GM12875 (cell line): ENCODE measurements around the gene MEG3.

Experiments
- H3K4me3 ChIP-seq: one replicate; pipeline ENCODE4 v1.5.1; 2011; ENCODE audit warnings: low read depth, low read length, control low read depth
- TF ChIP-seq, protein P1 (sequence below): IDR thresholded peaks from 2 replicates; pipeline ENCODE4 v1.5.1; 2011; ENCODE audit warnings: low read depth, mild to moderate bottlenecking, control low read depth, inconsistent platforms, low read length, moderate library complexity, borderline replicate concordance; ENCODE audit not compliant: insufficient read depth

MEG3 gene

DNA sequence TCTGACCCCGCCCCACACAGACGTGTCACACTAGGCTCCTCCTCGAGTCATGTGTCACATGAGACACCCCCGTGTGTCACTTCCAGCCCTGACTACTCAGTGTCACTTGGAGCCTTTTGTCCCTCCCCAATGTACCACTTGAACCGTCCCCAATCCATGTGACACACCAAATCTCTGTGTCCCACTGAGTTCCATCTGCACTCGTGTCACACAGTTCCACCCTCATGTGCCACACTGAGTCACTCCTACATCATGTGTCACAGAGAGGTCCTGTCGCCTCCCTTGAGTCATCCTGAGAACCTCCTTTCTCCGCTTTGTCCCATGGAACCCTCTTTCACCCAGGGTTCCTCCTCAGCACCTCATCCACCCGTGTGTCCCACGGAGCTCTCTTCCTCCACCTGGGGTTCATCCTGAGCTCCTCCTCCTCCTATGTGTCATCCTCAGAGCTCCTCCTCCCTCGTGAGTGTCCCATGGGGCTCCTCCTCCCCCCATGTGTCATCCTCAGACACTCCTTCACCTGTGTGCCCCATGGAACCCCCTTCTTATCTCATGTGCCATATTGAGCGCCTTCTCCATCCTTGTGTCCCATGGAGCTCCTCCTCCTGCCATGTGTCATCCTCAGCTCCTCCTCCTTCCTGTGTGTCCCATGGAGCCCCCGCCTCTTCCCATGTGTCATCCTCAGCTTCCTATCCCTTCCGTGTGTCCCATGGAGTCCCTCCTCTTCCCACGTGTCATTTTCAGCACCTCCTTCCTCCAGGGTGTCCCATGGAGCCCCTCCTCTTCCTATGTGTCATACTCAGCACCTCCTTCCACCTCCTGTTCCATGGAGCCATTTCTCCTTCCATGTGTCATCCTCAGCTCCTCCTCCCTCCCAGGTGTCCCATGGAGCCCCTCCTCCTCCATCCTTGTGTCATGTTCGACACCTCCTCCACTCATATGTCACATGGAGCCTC is 45.6 kb downstream of the MEG3 start:
- TF ChIP-seq, protein P1, sequence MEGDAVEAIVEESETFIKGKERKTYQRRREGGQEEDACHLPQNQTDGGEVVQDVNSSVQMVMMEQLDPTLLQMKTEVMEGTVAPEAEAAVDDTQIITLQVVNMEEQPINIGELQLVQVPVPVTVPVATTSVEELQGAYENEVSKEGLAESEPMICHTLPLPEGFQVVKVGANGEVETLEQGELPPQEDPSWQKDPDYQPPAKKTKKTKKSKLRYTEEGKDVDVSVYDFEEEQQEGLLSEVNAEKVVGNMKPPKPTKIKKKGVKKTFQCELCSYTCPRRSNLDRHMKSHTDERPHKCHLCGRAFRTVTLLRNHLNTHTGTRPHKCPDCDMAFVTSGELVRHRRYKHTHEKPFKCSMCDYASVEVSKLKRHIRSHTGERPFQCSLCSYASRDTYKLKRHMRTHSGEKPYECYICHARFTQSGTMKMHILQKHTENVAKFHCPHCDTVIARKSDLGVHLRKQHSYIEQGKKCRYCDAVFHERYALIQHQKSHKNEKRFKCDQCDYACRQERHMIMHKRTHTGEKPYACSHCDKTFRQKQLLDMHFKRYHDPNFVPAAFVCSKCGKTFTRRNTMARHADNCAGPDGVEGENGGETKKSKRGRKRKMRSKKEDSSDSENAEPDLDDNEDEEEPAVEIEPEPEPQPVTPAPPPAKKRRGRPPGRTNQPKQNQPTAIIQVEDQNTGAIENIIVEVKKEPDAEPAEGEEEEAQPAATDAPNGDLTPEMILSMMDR: no peak
- H3K4me3 ChIP-seq: no peak overlapping the region

DNA sequence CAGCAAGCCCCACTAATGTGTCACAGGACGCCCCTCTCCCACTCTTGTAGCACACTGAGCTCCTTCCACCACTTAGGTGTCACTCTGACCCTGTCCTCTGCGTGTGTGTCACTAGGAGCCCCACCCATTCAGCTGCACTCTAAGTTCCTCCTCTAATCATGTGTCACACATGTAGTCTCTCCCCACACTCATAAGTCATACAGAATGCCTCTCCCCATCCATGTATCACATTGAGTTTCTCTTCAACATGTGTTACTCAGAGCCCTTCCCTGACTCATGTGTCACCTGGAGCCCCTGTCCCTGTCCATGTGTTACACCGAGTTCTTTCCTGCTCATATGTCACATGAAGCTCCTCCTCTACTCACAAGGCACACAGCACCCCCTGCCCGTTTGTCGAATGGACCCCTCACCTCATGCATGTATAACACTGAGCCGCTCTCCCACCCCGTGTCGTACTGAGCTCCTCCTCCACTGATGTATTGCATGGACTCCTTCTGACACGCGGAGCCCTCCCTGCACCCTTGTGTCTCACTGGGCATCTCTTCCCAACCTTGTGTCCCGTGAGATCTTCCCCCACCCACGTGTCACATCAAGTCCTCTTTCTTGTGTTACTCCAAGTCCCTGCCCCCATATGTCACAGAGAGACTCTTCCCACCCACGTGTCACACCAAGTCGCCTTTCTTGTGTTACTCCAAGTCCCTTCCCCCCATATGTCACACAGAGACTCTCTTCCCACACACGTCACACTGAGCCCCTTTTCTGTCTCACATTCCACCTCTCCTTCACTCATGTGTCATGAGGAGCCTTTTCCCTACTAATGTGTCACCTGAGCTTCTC is 46.6 kb downstream of the MEG3 start:
- H3K4me3 ChIP-seq: no peak overlapping the region
- TF ChIP-seq, protein P1: no peak

DNA sequence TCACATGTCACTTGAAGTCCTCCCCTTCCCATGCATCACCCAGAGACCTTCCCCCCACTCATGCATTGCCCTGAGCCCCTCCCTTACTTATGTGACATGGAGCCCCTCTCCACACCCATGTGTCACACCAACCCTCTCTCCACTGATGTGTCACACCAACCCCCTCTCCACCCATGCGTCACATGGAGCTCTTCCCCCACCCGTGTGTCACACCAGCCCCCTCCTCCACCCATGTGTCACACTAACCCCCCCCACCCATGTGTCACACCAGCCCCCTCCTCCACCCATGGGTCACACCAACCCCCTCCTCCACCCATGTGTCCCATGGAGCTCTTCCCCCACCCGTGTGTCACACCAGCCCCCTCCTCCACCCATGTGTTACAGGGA is 47.2 kb downstream of the MEG3 start:
- TF ChIP-seq, protein P1: no peak
- H3K4me3 ChIP-seq: no peak overlapping the region

DNA sequence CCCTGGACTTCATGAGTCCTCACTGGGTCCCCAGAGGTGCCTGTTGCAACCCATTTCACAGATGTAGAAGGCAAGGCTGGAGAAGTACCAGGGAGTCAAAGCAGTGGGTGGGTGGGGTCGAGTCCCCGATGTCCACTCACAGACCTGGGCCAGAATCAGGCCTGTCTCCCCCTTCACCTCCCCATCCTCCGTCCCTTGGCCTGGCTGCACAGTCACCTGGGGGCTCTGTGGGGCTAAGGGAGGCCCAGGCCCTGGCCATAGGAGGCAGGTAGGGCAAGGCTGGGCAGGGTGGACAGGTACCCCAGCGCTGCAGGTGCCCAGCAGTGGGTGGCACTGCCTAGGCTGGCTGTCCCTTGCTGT is 48.1 kb downstream of the MEG3 start:
- H3K4me3 ChIP-seq: no peak overlapping the region
- TF ChIP-seq, protein P1: no peak

DNA sequence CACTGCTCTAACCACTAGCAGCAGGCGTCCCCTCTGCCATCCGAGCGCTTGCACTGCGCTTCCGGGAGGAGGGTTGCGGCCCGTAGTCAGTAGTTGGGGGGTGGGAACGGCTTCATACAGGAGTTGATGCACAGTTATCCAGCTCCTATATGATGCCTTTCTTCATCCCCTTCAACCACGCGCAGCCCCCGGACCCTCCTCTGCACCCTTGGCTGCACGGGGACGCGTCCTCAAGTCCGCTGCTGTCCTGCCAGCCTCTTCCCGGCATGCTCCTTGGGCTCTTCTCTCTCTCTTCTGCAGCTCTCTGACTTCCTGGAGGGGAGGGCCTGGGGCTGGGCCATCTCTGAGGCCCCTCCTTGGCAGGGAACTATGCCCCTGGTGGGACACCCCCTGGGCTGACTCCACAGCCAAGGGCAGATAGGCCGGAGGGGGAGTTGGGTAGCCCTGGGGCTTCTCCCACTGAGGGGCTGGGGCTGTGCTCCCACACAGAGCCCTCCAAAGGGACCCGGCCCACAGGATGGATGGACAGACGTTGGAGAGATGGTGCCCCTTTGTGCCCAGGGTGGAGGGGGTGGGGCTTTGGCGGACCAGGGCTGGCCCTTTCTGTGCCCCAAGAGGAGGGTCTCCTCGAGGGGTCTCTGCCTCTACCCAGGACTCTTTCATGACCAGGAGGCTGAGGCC is 48.6 kb downstream of the MEG3 start:
- H3K4me3 ChIP-seq: no peak overlapping the region
- TF ChIP-seq, protein P1: no peak

DNA sequence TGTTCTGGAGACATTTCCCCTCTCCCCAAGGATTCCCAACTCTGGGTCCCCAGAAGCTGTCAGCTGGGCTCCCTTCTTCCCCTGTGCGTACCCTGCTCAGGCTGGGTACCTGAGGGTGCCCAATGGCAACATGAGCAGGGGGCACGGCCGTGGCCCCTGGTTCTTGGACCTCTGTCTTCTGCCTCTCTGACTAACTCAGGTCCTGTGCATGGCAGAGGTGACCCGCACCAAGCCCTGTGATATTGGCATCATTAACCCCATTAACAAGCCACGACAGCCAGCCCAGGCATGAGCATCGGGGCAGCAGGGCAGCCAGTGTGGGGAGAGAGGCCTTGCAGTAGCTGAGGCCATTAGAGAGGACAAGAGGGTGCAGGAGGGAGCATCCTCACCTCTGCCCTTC is 49.2 kb downstream of the MEG3 start:
- no peak overlapping the region for H3K4me3 ChIP-seq
- TF ChIP-seq, protein P1: no peak
